Ovary (tissue), 3 donors: Measurements from ENCODE around the gene NXF1.

Experiments
- CTCF ChIP-seq, 3 donors: fragments of 450-650 bp in 2 of 3; fragments of 200-600 bp in 1 of 3; IDR thresholded peaks; one replicate each; pipeline versions ENCODE4 v1.5.1 to v1.8.0; 2016 to 2022; ENCODE audit warnings: antibody characterized with exemption in 3 of 3, mild to moderate bottlenecking in 1 of 3
- POLR2A ChIP-seq: fragments of 450-650 bp; IDR thresholded peaks from one replicate; pipeline ENCODE4 v1.6.1; 2017; ENCODE audit warnings: antibody characterized with exemption, mild to moderate bottlenecking, moderate library complexity
- donor health status: DM: no; HTN: no; CAD: no.

- TF ChIP-seq CTCF (IDR thresholded peaks at IDR 0.05) (peak in 1 of 3 donors; percentile 24), POLR2A (peak; percentile 81)
Measured at GRCh38 chr11:62753736-62754603, 51.3 kb downstream of the NXF1 start, which contains the start of gene ZBTB3.
